ENCODE results near the gene SERPINB1. TPM values are rescaled to one million over a fixed set of nuclear protein-coding genes. Genes with fewer than 3 reads are reported as not detected.

The SERPINB1 gene
- polyA plus RNA-seq, 2 of the 4 experiments (the other 2 are of a cell fraction), result 52.7 to 135 TPM

DNA sequence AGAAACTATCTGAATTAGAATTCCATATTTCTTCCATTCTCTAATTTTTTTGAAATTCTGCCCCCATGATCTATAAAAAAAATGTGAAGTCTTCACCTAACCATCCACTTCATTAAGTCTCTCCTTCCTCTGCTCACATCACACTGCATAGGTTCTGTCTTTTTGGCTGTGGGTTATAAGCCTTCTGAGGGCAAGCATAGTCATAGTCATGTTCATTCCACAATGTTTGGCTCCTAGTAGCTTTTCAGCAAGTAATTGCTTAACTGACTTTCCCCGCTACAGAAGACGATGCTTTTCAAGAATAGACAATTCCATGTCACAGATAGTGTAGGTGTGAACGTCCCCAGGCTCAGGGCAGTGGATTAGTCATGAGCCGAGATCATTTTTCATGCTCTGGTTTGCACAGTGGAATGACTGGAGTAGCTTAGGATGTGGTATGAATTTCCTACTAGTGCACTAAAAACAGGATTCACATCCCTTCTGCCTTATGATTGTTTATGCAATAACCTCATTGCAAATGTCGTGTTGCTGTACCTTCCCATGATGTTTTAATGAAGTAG lies 47.4 kb downstream of the SERPINB1 start:
- no peak overlapping the region for H3K4me3 ChIP-seq
- H3K4me2 ChIP-seq, result no peak overlapping the region
- TF ChIP-seq, protein P1, sequence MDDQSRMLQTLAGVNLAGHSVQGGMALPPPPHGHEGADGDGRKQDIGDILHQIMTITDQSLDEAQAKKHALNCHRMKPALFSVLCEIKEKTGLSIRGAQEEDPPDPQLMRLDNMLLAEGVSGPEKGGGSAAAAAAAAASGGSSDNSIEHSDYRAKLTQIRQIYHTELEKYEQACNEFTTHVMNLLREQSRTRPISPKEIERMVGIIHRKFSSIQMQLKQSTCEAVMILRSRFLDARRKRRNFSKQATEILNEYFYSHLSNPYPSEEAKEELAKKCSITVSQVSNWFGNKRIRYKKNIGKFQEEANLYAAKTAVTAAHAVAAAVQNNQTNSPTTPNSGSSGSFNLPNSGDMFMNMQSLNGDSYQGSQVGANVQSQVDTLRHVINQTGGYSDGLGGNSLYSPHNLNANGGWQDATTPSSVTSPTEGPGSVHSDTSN (IDR thresholded peaks at IDR 0.05), result no peak
- no peak for TF ChIP-seq CBX8 (IDR thresholded peaks at IDR 0.05)
- no peak for TF ChIP-seq RNF2 (IDR thresholded peaks at IDR 0.05; ENCODE audit: borderline replicate concordance, low read depth)
- TF ChIP-seq TP53 (CRISPR knock-in tag; IDR thresholded peaks at IDR 0.05), result no peak
- TF ChIP-seq EHMT2 (IDR thresholded peaks at IDR 0.05; ENCODE audit: low read depth), result no peak
- TF ChIP-seq ZNF302 (CRISPR knock-in tag; IDR thresholded peaks at IDR 0.05), result no peak
- TF ChIP-seq SREBF2 (IDR thresholded peaks at IDR 0.05), result no peak
- TF ChIP-seq, protein P2, sequence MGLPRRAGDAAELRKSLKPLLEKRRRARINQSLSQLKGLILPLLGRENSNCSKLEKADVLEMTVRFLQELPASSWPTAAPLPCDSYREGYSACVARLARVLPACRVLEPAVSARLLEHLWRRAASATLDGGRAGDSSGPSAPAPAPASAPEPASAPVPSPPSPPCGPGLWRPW (IDR thresholded peaks at IDR 0.05), result no peak
- TF ChIP-seq, protein P3, sequence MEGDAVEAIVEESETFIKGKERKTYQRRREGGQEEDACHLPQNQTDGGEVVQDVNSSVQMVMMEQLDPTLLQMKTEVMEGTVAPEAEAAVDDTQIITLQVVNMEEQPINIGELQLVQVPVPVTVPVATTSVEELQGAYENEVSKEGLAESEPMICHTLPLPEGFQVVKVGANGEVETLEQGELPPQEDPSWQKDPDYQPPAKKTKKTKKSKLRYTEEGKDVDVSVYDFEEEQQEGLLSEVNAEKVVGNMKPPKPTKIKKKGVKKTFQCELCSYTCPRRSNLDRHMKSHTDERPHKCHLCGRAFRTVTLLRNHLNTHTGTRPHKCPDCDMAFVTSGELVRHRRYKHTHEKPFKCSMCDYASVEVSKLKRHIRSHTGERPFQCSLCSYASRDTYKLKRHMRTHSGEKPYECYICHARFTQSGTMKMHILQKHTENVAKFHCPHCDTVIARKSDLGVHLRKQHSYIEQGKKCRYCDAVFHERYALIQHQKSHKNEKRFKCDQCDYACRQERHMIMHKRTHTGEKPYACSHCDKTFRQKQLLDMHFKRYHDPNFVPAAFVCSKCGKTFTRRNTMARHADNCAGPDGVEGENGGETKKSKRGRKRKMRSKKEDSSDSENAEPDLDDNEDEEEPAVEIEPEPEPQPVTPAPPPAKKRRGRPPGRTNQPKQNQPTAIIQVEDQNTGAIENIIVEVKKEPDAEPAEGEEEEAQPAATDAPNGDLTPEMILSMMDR (IDR thresholded peaks at IDR 0.05), result no peak
- no peak for TF ChIP-seq FOSB (CRISPR knock-in tag; IDR thresholded peaks at IDR 0.05)
- TF ChIP-seq HOXB5 (CRISPR knock-in tag; IDR thresholded peaks at IDR 0.05), result no peak
- no peak for TF ChIP-seq CEBPB (IDR thresholded peaks at IDR 0.05)
- TF ChIP-seq FOXS1 (CRISPR knock-in tag; IDR thresholded peaks at IDR 0.05), result no peak
- TF ChIP-seq RAD21 (conservative IDR thresholded peaks at IDR 0.05 in 1 of 2, IDR thresholded peaks at IDR 0.05 in 1 of 2), result no peak
- H3K27ac ChIP-seq, result no peak overlapping the region
- WGBS (ENCODE audit: missing lambda C conversion rate), result 82% methylated on average over 5 of the region's 5 CpGs
- no peak for DNase-seq (ENCODE audit: low read depth in 1 of 2, low spot score in 1 of 2)
- no peak for ATAC-seq
- no peak for FAIRE-seq
- POLR2A ChIA-PET, result no interaction called here
- H3K9me3 ChIP-seq, result no peaks in the 10 kb centered on the region
- CTCF ChIA-PET, result interaction anchor here (0.6 to 5.1 kb wide), 6 partner anchors 11 to 806 kb away, joined by 3 to 73 read pairs (median 4); partner anchors contain the start of genes MYLK4 and SERPINB1
- peaks cover 18% of the 10 kb centered on the region for H3K4me1 ChIP-seq

DNA sequence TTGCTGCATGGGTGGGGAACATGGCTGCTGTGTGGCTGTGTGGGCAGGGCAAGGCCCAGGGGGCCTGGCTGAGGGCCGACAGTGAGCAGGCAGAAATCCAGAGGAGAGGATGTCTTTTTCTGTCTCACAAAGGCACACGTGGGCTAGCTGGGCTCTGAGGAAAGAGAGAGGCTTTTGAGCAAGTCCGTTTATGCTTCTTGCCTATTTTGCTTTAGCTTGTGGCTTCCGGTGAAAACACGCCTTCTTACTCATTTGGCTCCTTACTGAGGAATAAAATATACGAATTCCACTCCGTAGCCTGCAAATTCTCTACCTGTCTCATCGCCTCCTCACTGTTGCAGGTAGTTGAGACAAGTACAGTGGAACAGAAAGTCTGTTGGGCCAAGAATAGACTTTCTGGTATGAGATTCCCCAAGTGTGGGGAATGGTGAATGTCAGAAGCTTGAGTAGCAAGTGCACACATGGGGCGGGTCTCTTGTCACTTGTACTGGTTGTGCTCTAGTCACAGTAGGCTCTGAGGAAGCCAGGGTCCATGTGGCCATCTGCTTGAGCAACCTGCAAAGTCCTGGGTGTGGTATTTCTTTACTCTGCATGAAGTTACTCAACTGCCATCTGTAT lies 48.0 kb downstream of the SERPINB1 start:
- ChIA-PET CTCF (interaction anchor here (0.6 to 5.1 kb wide), 7 partner anchors 43 to 805 kb away, joined by 3 to 73 read pairs (median 3); partner anchors contain the start of genes MYLK4 and SERPINB1), POLR2A (no interaction called here)
- FAIRE-seq (no peak), DNase-seq (ENCODE audit: low read depth in 1 of 2, low spot score in 1 of 2) (no peak), ATAC-seq (no peak)
- H3K9me3 ChIP-seq, result no peaks in the 10 kb centered on the region
- no peak overlapping the region for H3K4me3 ChIP-seq
- H3K27ac ChIP-seq, result no peak overlapping the region
- no peak overlapping the region for H3K4me2 ChIP-seq
- TF ChIP-seq, protein P4, sequence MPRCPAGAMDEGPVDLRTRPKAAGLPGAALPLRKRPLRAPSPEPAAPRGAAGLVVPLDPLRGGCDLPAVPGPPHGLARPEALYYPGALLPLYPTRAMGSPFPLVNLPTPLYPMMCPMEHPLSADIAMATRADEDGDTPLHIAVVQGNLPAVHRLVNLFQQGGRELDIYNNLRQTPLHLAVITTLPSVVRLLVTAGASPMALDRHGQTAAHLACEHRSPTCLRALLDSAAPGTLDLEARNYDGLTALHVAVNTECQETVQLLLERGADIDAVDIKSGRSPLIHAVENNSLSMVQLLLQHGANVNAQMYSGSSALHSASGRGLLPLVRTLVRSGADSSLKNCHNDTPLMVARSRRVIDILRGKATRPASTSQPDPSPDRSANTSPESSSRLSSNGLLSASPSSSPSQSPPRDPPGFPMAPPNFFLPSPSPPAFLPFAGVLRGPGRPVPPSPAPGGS (IDR thresholded peaks at IDR 0.05), result no peak
- no peak for TF ChIP-seq POLR2AphosphoS2 (conservative IDR thresholded peaks at IDR 0.05; ENCODE audit: low read length)
- TF ChIP-seq, protein P3 (IDR thresholded peaks at IDR 0.05), result no peak
- no peak for TF ChIP-seq SREBF2 (IDR thresholded peaks at IDR 0.05)
- TF ChIP-seq, protein P2 (IDR thresholded peaks at IDR 0.05), result no peak
- no peak for TF ChIP-seq RCOR1 (IDR thresholded peaks at IDR 0.05; ENCODE audit: low read depth, low read length)
- no peak for TF ChIP-seq ZSCAN20 (CRISPR knock-in tag; IDR thresholded peaks at IDR 0.05)
- no peak for TF ChIP-seq HDAC2 (IDR thresholded peaks at IDR 0.05)
- TF ChIP-seq EHF (CRISPR knock-in tag; IDR thresholded peaks at IDR 0.05), result no peak
- TF ChIP-seq MYC (IDR thresholded peaks at IDR 0.05; ENCODE audit: borderline replicate concordance, low read length), result no peak
- TF ChIP-seq CBX8 (IDR thresholded peaks at IDR 0.05), result no peak
- no peak for TF ChIP-seq ESRRA (IDR thresholded peaks at IDR 0.05; ENCODE audit: borderline replicate concordance, low read length)
- no peak for TF ChIP-seq POLR2A (IDR thresholded peaks at IDR 0.05; ENCODE audit: low read length)
- TF ChIP-seq, protein P5, sequence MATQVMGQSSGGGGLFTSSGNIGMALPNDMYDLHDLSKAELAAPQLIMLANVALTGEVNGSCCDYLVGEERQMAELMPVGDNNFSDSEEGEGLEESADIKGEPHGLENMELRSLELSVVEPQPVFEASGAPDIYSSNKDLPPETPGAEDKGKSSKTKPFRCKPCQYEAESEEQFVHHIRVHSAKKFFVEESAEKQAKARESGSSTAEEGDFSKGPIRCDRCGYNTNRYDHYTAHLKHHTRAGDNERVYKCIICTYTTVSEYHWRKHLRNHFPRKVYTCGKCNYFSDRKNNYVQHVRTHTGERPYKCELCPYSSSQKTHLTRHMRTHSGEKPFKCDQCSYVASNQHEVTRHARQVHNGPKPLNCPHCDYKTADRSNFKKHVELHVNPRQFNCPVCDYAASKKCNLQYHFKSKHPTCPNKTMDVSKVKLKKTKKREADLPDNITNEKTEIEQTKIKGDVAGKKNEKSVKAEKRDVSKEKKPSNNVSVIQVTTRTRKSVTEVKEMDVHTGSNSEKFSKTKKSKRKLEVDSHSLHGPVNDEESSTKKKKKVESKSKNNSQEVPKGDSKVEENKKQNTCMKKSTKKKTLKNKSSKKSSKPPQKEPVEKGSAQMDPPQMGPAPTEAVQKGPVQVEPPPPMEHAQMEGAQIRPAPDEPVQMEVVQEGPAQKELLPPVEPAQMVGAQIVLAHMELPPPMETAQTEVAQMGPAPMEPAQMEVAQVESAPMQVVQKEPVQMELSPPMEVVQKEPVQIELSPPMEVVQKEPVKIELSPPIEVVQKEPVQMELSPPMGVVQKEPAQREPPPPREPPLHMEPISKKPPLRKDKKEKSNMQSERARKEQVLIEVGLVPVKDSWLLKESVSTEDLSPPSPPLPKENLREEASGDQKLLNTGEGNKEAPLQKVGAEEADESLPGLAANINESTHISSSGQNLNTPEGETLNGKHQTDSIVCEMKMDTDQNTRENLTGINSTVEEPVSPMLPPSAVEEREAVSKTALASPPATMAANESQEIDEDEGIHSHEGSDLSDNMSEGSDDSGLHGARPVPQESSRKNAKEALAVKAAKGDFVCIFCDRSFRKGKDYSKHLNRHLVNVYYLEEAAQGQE (IDR thresholded peaks at IDR 0.05), result no peak
- TF ChIP-seq HEYL (CRISPR knock-in tag; IDR thresholded peaks at IDR 0.05), result no peak
- WGBS (ENCODE audit: missing lambda C conversion rate), result 85% methylated on average over 9 of the region's 9 CpGs
- H3K4me1 ChIP-seq, result peaks cover 18% of the 10 kb centered on the region

Data from A549 (cell line).